Lung (tissue), 12 donors: ENCODE results near the gene AKR7A3. TPM values are rescaled to one million over a fixed set of nuclear protein-coding genes. Genes with fewer than 3 reads are reported as not detected.
"Not testable (repeated sequence)": the region's sequence is repeated elsewhere in the genome, so short reads cannot be mapped to it uniquely, and the experiment has no call there.

Experiments used
- ATAC-seq: fragments of 200-7000 bp; cut with Tn5 transposase; one replicate; pipeline ENCODE4 v1.9.1; 2020; ENCODE audit warnings: moderate number of reproducible peaks; ENCODE audit not compliant: insufficient read depth, low FRiP score
- DNase-seq, 3 donors: peaks; one replicate each; pipeline ENCODE4 v3.0.0-alpha.2; 2013 to 2017
- H3K27ac ChIP-seq, 2 donors: one replicate each; pipeline ENCODE4 v1.5.1; 2013; ENCODE audit warnings: mild to moderate bottlenecking in 2 of 2, moderate library complexity in 2 of 2, control low read depth in 1 of 2, inconsistent platforms in 1 of 2, low read depth in 1 of 2, low read length in 1 of 2
- H3K27me3 ChIP-seq, 3 donors: one replicate each; pipeline ENCODE4 v1.5.1; 2013; ENCODE audit warnings: low read length in 2 of 3; ENCODE audit not compliant: control insufficient read depth in 3 of 3, insufficient read depth in 3 of 3
- H3K36me3 ChIP-seq, 4 donors: one replicate each; pipeline ENCODE4 v1.5.1; 2013; ENCODE audit warnings: low read length in 4 of 4, mild to moderate bottlenecking in 1 of 4, moderate library complexity in 1 of 4; ENCODE audit not compliant: control insufficient read depth in 4 of 4, insufficient read depth in 4 of 4
- H3K4me1 ChIP-seq, 5 donors: one replicate each; pipeline ENCODE4 v1.5.1; 2013; ENCODE audit warnings: low read length in 5 of 5, mild to moderate bottlenecking in 2 of 5, moderate library complexity in 1 of 5; ENCODE audit not compliant: control insufficient read depth in 5 of 5, insufficient read depth in 5 of 5
- H3K4me3 ChIP-seq: one replicate; pipeline ENCODE4 v1.5.1; 2013; ENCODE audit warnings: mild to moderate bottlenecking, control low read depth, moderate library complexity
- H3K9ac ChIP-seq, 2 donors: one replicate each; pipeline ENCODE4 v1.5.1; 2013; ENCODE audit warnings: low read length in 2 of 2, control low read depth in 1 of 2; ENCODE audit not compliant: insufficient read depth in 1 of 2
- H3K9me3 ChIP-seq, 4 donors: one replicate each; pipeline ENCODE4 v1.5.1; 2013; ENCODE audit warnings: low read length in 3 of 4, mild to moderate bottlenecking in 1 of 4, moderate library complexity in 1 of 4; ENCODE audit not compliant: control insufficient read depth in 4 of 4, insufficient read depth in 3 of 4
- WGBS, 2 donors: extraction: QIAGEN DNeasy Blood & Tissue Kit; methylation state at CpG; one replicate each; pipeline ENCODE4 v1.1.7; 2013; 5-methylcytosine and 5-hydroxymethylcytosine counted together
- polyA plus RNA-seq, 2 donors: library from polyadenylated mRNA; stranded (reverse); fragments of 200-250 nt; gene quantifications; one replicate each; pipeline ENCODE4 v1.2.1, GENCODE V29; 2013
- total RNA-seq, 2 donors: library from RNA; depleted of rRNA in 1 of 2; stranded (reverse); fragments of >200 nt in 1 of 2; gene quantifications; one replicate each; pipeline ENCODE4 v1.2.1, GENCODE V29; 2014 to 2021
- TF ChIP-seq, protein P1 (sequence below): IDR thresholded peaks from 2 replicates; pipeline ENCODE4 v1.5.1; 2012; ENCODE audit warnings: mild to moderate bottlenecking; ENCODE audit errors: control extremely low read depth, extremely low read depth
- donor health status: control.
- donor health status: control.
- donor health status: Bipolar disorder and iron deficiency.
- donor health status: healthy.
- donor health status: DM: yes; HTN: yes; CAD: no.

AKR7A3 gene
- total and polyA plus RNA-seq, 4 donors, result 0.23 to 1.3 (median 0.82) TPM

DNA sequence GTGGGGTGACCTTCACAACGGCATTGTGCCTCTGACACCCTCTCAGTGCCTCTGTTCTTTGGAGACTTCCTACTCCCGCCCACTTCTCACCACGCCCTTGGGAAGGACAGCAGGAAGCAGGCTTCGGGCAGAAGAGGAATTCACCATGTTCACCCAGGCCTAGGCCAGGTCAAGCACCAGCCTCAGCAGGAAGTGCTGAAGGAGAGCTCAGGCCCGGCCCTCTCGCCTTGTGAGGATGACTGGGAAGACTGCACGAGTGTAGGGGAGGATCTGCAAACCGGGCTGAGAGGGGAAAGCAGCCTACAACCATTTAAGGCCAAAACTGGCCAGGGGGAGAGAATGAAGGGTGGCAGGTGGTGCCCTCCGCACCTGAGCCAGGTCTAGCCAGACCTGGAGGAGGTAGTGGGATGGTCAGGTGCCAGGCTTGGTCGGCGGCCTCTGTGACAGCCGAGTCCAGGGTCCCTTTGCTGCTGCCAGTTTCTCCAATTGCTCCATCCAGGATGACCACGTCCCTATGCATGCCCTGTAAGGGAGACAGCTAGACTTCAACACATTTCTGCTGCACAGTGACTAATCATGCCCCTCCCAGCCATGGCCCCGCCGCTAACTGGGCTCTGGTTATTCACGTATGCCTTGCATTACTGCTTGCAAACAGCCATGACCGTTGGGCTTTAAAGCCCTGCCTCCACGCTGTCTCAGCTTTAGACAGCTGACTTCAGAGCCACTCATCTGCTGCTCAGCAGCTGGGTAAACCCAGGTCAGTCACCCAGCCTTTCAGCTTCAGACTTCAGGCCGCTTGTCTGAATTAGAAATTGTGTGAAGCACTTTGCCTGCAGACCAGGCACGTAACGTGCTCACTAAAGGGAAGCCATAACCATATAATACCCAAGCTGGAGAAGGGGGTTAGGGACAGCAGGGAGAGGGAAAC is 28.1 kb downstream of the AKR7A3 start:
- Histone ChIP-seq H3K9ac (no peak overlapping the region), H3K4me3 (no peak overlapping the region), H3K27ac (no peak overlapping the region), H3K27me3 (no peaks in the 10 kb centered on the region), H3K4me1 (no peaks in the 10 kb centered on the region), H3K9me3 (no peaks in the 10 kb centered on the region), H3K36me3 (peaks cover 17 to 43% (median 20%) of the 10 kb centered on the region in 4 donors)
- ATAC-seq (no peak), DNase-seq (no peak)
- 78 to 80% methylated on average over 21 of the region's 21 CpGs for WGBS, 2 donors
- TF ChIP-seq, protein P1, sequence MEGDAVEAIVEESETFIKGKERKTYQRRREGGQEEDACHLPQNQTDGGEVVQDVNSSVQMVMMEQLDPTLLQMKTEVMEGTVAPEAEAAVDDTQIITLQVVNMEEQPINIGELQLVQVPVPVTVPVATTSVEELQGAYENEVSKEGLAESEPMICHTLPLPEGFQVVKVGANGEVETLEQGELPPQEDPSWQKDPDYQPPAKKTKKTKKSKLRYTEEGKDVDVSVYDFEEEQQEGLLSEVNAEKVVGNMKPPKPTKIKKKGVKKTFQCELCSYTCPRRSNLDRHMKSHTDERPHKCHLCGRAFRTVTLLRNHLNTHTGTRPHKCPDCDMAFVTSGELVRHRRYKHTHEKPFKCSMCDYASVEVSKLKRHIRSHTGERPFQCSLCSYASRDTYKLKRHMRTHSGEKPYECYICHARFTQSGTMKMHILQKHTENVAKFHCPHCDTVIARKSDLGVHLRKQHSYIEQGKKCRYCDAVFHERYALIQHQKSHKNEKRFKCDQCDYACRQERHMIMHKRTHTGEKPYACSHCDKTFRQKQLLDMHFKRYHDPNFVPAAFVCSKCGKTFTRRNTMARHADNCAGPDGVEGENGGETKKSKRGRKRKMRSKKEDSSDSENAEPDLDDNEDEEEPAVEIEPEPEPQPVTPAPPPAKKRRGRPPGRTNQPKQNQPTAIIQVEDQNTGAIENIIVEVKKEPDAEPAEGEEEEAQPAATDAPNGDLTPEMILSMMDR, result no peak

- no peak for ATAC-seq
- Histone ChIP-seq H3K9me3 (no peaks in the 10 kb centered on the region), H3K36me3 (peaks cover 19 to 45% (median 20%) of the 10 kb centered on the region in 4 donors), H3K27me3 (no peaks in the 10 kb centered on the region), H3K4me1 (peaks cover 0 to 3% (median 1%) of the 10 kb centered on the region in 5 donors), H3K9ac (no peak overlapping the region), H3K4me3 (no peak overlapping the region), H3K27ac (no peak overlapping the region)
- TF ChIP-seq, protein P1, result no peak
- DNase-seq, result no peak
- 96% methylated on average over 10 of the region's 10 CpGs for WGBS, 2 donors
These were observed 30.2 kb downstream of the AKR7A3 start for GRCh38 chr1:19258353-19258752.

- no peaks in the 10 kb centered on the region for H3K9me3 ChIP-seq
- no peak overlapping the region for H3K9ac ChIP-seq
- H3K4me3 ChIP-seq, result no peak overlapping the region
- H3K36me3 ChIP-seq, result peaks cover 19 to 45% (median 20%) of the 10 kb centered on the region in 4 donors
- DNase-seq, result no peak
- no peaks in the 10 kb centered on the region for H3K27me3 ChIP-seq
- ATAC-seq, result no peak
- TF ChIP-seq, protein P1, result no peak
- no peak overlapping the region for H3K27ac ChIP-seq
- WGBS, 2 donors, result 68 to 83% methylated on average over 15 of the region's 15 CpGs
- peaks cover 0 to 12% (median 7%) of the 10 kb centered on the region in 5 donors for H3K4me1 ChIP-seq
These were observed 31.2 kb downstream of the AKR7A3 start for GRCh38 chr1:19257178-19257914.

GRCh38 chr1:19256301-19256700 is 32.3 kb downstream of the AKR7A3 start:
- H3K9ac ChIP-seq, ATAC-seq, H3K27me3 ChIP-seq, H3K9me3 ChIP-seq, H3K4me3 ChIP-seq, H3K27ac ChIP-seq, DNase-seq: not testable (repeated sequence)
- 95 to 96% methylated on average over 5 of the region's 5 CpGs for WGBS, 2 donors
- Histone ChIP-seq H3K4me1 (peaks cover 0 to 15% (median 7%) of the 10 kb centered on the region in 5 donors), H3K36me3 (peaks cover 19 to 45% (median 20%) of the 10 kb centered on the region in 4 donors)
